ENCODE measurements around the gene PTGFRN. TPM values are rescaled to one million over a fixed set of nuclear protein-coding genes. Genes with fewer than 3 reads are reported as not detected.
"Not testable (repeated sequence)": the region's sequence is repeated elsewhere in the genome, so short reads cannot be mapped to it uniquely, and the experiment has no call there.

PTGFRN gene
- total RNA-seq, 2 experiments from 2014 or later = 7.6 to 7.9 TPM

DNA sequence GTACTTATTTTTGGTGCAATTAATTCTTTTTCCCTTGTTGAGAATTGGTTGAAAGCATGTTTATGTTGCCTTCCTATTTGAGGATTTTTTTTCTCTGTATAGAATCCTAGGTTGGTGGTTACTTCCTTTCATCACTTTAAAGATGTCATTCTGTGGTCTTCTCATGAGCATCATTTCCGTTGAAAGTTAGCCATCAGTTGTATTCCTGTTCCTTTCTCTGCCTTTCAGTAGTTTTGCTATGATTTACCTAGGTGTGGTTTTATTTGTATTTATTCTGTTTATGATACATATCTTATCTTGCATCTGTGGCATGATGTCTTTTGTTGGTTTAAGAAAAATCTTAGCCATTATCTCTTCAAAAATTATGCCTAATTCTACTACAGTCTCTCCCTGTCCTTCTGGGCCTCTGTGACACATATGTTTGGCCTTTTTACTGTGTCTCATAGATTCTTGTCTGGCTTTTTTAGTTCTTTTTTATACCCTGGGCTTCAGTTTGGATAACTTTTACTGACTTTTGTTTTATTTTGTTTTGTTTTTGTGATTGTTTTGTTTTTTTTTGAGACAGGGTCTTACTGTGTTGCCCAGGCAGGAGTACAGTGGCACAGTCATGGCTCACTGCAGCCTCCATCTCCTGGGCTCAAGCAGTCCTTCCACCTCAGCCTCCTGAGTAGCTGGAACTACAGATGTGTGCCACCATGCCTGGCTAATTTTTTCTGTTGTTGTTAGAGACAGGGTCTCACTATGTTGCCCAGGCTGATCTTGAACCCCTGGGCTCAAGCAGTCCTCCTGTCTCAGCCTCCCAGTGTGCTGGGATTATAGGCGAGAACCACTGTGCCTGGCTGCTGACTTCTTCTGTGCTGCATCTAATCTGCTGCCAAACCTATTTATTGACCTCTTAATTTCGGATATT is 24.1 kb downstream of the PTGFRN start:
- ChIA-PET CTCF (interaction anchor here (0.6 to 1.1 kb wide), 2 partner anchors 107 to 413 kb away, joined by 3 read pairs; no protein-coding TSS in a partner anchor), POLR2A (interaction anchor here (0.6 kb wide), 1 partner anchor 86 kb away, joined by 3 read pairs; no protein-coding TSS in a partner anchor)

DNA sequence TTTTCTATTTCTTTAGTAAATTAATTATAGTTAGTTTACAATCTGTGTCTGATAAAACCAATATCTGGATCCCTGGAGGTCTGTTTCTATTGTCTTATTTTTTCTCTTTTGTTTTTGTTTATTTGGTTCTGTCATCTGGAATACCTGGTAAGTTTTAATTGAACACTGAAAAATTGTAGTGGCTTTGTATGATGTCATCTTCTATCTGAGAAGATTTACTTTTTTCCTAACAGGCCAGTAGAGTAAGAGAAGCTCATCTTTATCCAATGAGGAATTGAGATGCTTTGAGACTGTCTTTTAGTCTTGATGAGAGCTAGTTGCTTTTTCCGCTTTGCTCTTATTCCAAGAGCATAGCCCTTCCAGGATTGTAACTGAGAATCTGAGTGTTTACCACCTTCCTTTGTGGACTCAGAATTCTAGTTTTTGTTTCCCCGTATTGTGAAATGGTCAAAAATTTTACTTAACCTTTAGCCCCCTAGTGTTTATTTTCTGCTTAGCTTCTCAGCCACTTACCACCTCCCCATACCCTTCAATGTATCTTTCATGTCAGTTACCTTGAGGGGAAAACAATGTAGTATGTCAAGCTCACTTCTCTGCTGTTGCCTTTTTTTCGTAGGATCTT is 25.0 kb downstream of the PTGFRN start:
- POLR2A ChIA-PET = no interaction called here

DNA sequence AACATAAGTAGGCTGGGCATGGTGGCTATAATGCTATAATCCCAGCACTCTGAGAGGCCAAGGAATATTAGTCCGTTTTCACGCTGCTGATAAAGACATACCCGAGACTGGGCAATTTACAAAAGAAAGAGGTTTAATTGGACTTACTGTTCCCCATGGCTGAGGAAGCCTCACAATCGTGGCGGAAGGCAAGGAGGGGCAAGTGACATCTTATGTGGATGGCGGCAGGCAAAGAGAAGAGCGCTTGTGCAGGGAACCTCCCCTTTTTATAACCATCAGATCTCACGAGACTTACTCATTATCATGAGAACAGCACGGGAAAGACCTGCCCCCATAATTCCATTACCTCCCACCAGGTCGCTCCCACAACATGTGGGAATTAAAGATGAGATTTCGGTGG is 28.5 kb downstream of the PTGFRN start:
- ChIA-PET CTCF (no interaction called here), POLR2A (no interaction called here)

More for the DNA sequence above, 25.0 kb downstream of the PTGFRN start:
- CTCF ChIA-PET = interaction anchor here (0.7 to 1.1 kb wide), 6 partner anchors 52 to 224 kb away, joined by 3 read pairs; no protein-coding TSS in a partner anchor

DNA sequence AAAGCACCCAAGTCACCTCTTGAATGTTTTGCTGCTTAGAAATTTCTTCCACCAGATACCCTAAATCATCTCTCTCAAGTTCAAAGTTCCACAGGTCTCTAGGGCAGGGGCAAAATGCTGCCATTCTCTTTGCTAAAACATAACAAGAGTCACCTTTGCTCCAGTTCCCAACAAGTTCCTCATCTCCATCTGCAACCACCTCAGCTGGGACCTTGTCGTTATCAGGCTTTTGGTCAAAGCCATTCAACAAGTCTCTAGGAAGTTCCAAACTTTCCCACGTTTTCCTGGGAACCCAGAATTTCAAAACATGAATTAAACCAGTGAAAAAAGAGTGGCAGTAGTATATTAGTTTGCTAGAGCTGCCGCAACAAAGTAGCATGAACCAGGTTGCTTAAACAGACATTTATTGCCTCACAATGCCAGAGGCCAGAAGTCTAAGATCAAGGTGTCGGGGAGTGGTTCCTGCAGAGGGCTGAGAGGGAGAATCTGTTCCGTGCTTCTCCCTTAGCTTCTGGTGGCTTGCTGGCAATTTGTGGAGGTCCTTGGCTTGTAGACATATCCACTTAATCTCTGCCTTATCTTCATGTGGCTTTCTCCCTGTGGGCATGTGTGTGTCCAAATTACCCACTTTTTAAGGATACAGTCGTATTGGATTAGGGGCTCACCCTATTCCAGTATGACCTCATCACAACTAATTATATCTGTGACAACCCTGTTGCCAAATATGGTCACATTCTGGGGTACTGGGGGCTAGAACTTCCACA is 30.2 kb downstream of the PTGFRN start:
- CTCF ChIA-PET, POLR2A ChIA-PET: not testable (repeated sequence)

DNA sequence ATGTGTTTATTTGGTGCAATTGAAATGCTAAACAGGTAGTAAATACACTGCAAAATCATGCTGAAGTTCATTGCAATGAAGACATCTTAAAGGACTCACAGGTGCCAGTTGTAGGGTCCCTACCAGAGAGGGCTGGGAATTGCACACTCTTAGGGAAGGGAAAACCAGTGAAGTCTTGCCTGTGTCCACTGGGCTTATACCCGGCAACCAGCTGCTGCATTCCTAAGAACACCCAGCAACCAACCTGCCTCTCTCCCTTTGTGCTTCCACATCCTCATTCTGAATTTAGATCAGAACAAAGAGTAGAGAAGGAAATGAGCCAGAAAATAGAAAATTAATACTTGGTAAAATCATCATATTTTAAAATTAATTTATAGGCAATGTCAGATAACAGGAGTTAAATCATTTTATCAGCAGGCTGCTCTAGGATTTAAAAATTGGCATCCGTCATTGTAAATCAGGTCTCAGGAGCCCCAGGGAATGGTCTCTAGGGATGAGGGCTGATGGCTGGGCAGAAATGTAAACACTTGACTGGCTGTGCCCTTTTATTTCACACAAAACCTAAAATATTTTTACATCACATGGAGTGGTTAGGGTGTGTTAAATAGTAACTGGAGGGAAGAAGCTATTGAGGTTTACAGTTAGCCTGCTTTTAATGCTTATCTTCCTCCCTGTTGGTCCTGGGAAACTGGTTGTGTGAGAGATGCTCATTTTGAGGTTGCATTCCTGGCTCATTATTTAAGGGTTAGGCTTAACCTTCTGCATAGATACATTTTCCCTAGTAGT is 31.3 kb downstream of the PTGFRN start:
- CTCF ChIA-PET = no interaction called here
- POLR2A ChIA-PET = no interaction called here

DNA sequence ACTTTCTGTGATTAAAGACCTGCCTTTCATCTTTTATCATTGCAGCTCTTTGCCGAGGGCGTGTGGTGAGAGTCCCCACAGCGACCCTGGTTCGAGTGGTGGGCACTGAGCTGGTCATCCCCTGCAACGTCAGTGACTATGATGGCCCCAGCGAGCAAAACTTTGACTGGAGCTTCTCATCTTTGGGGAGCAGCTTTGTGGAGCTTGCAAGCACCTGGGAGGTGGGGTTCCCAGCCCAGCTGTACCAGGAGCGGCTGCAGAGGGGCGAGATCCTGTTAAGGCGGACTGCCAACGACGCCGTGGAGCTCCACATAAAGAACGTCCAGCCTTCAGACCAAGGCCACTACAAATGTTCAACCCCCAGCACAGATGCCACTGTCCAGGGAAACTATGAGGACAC is 32.0 kb downstream of the PTGFRN start:
- ChIA-PET CTCF (no interaction called here), POLR2A (no interaction called here)

DNA sequence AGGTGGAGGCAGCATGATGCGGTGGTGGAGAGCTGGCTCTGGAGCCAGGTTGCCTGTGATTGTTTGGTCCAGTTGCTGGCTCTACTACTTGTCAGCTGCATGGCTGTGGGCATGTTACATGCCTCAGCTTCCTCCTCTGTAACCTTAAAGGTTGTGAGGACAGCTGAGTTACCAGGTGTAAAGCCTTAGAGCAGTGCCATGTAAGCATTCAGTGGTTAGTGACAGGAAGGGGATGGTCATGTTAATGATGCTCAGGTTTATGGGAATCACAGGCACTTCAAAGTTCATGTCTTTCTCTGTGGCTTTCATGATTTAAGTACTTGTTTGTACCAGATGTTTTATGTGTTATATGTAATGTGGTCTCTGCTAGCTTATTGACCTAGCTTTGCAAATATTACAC is 32.6 kb downstream of the PTGFRN start:
- ChIA-PET POLR2A (no interaction called here), CTCF (no interaction called here)

DNA sequence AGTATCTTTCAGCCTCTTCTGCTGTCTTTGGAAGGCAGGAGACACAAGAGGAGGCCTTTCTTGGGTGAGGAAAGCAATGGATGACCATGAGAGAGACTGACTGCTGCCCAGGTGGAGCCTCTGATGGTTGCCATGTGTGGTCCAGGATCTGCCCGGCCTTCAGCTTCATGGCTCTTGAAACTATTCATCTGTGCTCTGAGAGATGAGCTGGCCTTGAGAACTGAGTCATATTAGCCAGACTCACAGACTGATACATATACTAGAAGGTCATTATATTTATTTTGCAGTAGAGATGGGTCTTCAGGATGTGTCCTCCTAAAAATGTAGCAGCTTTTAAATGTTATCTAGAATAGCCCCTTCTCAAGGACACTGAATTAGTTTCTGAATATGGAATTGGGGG is 33.7 kb downstream of the PTGFRN start:
- CTCF ChIA-PET = no interaction called here
- POLR2A ChIA-PET = interaction anchor here (1.0 kb wide), 1 partner anchor 108 kb away, joined by 4 read pairs; no protein-coding TSS in a partner anchor

DNA sequence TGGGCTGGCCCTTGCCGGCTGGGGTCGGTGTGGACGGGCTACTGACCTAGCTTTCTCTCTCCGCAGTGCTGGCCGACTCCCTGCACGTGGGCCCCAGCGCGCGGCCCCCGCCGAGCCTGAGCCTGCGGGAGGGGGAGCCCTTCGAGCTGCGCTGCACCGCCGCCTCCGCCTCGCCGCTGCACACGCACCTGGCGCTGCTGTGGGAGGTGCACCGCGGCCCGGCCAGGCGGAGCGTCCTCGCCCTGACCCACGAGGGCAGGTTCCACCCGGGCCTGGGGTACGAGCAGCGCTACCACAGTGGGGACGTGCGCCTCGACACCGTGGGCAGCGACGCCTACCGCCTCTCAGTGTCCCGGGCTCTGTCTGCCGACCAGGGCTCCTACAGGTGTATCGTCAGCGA is 34.9 kb downstream of the PTGFRN start:
- ChIA-PET POLR2A (no interaction called here), CTCF (no interaction called here)

DNA sequence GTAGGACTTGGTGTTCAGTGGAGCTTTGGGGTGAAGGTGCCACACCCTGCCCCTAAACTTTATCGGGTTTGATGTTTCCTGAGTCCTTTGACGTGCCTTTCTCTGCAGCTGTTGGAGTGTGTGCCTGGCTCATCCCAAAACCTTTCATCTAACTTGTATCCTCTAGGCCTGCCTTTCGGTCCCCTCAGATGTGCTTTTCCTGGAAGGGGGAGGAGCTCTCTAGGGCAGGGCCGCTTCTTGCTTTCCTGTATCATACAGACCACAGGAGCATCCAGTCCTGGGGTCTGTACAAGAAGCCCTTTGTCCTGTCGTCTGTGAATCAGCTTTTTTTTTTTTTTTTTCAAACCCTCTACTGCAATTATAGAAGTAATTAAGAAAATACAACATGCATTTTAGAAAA is 35.7 kb downstream of the PTGFRN start:
- CTCF ChIA-PET = no interaction called here

DNA sequence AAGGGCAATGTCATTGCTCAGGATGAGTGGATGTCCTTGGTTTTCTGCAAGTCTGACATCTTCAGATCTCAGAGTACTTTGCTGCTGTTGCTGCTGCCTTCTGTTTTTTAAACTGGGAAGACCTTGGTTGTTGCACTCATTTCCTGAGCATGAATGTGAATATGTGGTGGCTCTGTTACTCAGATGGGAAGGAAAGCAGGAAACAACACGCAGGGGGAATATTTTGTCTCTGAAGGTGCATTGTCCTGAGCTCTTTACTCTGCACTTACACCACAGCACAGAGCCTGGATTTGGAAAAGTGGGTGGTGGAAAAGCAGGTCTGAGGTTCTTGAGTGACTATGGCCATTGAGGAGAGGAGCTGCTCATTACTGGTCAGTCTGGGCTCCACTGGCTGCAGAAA is 36.3 kb downstream of the PTGFRN start:
- ChIA-PET CTCF (no interaction called here), POLR2A (no interaction called here)

More for the DNA sequence above, 35.7 kb downstream of the PTGFRN start:
- POLR2A ChIA-PET = interaction anchor here (0.6 kb wide), 1 partner anchor 47 kb away, joined by 3 read pairs; no protein-coding TSS in a partner anchor

DNA sequence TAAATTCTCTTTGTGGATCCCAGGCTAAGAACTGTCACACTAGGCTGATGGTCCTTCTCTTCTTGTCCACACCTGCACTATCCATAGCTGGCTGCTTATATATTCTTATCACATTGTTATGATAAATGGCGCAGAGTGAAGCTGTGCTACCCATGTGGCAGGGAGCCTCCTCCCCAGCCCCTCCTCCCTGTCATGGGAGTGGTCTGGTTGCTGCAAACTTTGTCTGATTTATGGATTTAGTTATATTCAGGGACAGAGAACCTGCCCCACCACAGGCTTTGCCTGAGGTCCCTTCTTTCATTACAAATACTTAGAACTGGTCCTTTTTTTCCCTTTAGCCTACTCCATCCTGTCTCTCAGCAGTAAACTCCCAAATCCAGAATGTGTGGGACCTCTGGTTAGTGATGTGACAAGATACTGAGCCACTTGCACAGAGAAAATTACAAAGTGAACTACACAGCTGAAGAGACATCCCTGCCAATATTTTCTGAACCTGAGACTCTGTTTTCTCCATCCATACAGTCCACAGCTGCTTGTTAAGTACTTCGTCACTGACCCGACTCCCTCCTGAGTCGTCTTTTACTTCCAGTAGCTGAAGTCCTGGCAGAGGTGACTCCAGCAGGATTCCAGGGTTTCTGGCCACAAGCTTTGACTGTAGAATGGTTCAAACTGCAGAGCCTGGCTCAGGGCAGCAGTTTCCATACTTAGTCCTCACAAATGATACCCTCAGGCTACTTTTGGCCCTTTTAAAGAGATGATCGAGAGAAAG is 37.6 kb downstream of the PTGFRN start:
- POLR2A ChIA-PET = no interaction called here
- CTCF ChIA-PET = no interaction called here

DNA sequence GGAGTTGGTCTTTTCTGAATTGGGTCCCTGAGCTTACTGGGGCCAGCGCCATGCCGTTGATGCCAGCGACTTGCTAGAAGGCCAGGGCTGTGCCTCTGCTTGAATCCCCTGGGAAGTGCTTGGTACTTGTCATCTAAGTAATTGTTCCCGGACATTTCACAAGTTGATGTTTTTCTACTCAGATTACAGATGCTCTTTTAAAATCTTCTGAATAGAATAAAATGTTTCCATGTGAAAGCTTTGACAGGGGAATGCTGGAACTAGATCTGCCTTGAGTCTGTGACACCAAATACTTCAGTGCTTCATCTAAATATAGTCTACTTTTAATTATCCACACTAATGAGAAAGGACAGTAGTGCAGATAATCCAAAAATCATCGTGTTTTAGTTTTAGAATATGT is 38.3 kb downstream of the PTGFRN start:
- ChIA-PET CTCF (no interaction called here), POLR2A (no interaction called here)

DNA sequence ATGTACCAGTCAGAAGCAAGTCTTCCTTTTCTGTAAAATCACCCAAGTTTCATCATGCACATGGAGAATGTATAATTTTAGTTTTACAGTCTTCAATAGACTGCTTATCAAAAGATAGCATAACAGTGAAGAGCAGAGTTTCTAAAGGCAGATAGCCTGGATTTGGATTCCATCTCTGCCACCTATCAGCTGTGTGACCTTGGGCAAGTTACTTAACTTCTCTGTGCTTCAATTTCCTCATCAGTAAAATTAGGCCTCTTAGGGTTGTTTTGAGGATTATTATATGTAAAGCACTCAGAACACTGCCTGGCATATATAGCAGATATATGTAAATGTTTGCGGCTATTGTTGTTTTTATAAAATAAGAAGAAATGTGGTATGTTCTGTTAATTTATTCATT is 38.9 kb downstream of the PTGFRN start:
- POLR2A ChIA-PET = no interaction called here
- CTCF ChIA-PET = no interaction called here

DNA sequence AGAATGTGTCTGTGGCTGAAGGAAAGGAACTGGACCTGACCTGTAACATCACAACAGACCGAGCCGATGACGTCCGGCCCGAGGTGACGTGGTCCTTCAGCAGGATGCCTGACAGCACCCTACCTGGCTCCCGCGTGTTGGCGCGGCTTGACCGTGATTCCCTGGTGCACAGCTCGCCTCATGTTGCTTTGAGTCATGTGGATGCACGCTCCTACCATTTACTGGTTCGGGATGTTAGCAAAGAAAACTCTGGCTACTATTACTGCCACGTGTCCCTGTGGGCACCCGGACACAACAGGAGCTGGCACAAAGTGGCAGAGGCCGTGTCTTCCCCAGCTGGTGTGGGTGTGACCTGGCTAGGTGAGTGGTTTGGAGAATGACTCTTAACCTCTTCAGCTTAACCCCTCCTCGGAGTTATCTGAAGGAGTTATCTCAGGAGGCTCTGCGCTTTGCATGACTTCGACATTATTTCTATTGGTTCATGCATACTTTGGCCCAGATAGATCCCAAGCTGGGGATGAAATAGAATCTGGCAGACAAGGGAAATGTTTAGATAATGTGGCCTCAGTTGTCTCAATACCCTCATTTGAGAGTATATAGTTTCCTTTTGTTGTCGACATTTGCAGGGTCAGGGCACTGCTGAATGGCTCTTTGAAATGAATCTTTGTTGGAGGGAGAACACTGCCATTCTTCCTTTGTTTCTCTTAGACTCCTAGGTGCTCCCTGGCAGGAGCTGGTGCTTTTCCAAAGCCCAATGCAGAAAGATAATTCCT is 39.7 kb downstream of the PTGFRN start:
- POLR2A ChIA-PET = no interaction called here
- CTCF ChIA-PET = no interaction called here

DNA sequence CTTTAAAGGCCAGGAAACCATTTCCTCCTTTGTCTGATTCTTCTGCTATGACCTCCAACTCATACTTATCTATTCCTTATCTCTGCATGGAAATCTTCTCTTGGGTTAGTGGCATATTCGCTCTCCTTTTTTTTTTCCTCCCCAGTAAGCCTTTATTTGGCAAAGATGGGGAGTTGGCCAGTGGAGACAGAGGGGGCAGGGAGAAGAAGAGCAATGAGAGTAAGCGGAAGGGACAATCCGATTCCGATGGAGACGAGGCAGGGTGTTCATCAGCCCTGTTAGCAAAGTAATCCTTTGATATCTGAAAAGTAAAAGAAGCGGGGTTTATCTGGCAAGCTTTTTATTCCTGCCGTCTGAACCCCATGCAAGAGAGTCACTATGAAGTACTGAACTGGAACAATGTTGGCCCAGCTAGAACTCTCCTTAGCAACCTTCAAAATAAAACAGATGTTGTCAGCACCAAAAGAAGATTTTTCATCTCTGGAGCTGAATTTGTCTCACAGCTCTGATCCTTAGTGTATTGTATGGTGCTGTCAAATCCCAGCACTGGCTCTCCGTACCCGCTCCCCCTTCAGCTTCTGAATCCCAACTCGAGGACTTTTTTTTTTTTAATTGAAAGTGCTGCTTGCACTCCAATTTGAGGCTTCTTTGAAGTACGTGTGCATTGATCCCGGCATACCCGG is 40.9 kb downstream of the PTGFRN start:
- CTCF ChIA-PET = no interaction called here
- POLR2A ChIA-PET = interaction anchor here (0.6 to 0.7 kb wide), 2 partner anchors 29 to 35 kb away, joined by 4 read pairs; no protein-coding TSS in a partner anchor

DNA sequence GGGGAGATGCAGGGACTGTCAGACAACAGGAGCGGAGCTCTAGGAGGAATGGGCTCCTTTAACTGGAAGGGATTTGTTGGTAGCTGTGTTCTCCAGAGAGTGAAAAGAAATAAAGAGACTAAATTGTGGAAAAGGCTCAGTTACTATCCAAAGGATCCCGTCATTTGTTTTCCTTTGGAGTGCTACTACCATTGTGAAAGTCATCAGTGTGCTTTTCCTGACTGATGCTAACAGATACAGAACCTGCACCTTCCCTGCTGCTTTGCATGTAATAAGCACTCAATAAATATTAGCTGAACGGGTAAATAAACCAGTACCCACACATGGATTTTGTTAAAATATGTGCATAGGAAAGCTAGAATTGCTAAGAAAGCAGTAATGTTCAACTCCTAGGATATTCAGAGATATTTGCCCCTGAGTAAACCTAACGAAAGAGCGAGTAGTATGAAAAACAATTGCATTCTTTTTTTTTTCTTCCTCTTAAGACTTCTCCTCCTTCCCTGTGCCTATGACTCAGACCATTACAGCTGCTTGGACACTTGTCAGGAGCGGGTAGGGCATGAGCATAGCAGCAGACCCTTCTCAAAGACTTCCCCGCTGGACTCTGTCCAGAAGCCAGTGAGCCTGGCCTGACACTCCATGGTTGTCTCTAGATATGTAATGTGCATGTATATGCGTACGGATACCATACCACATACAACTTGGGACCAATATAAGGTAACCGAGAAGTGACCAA is 41.7 kb downstream of the PTGFRN start:
- CTCF ChIA-PET = no interaction called here
- POLR2A ChIA-PET = interaction anchor here (0.7 kb wide), 1 partner anchor 30 kb away, joined by 4 read pairs; no protein-coding TSS in a partner anchor

Data from activated CD8-positive, alpha-beta memory T cell treated with anti-CD3 and anti-CD28 coated beads for 36 hours (primary cell).